ENCODE data around the gene MPDZ. TPM values are rescaled to one million over a fixed set of nuclear protein-coding genes. Genes with fewer than 3 reads are reported as not detected.

Gene MPDZ
- total RNA-seq, 4 donors from 2014 or later: 17.9 to 29.6 (median 23.5) TPM

GRCh38 chr9:13221741-13222140 lies 57.8 kb downstream of the MPDZ start:
- in situ Hi-C loops (cut with MboI; ENCODE audit: low sequenced_read_pairs in 4 of 4): loop anchor here in 1 of 4 donors (25.0 kb wide), 1 partner anchor 1216 kb away; no protein-coding TSS in a partner anchor
- Histone ChIP-seq H3K27ac (no peak overlapping the region), H3K9me3 (no peaks in the 10 kb centered on the region), H3K4me1 (no peaks in the 10 kb centered on the region), H3K36me3 (peaks cover 0 to 4% of the 10 kb centered on the region in 2 donors), H3K27me3 (no peaks in the 10 kb centered on the region), H3K4me3 (no peak overlapping the region)
- DNase-seq (no peak), ATAC-seq (no peak)
- intact Hi-C loops (cut with DNase I; ENCODE audit: low total_unique reads): no loop called here
- TF ChIP-seq POLR2A (IDR thresholded peaks at IDR 0.05): no peak
- no peak for TF ChIP-seq CTCF (IDR thresholded peaks at IDR 0.05 in 4 of 5, conservative IDR thresholded peaks at IDR 0.05 in 1 of 5)

- H3K9me3 ChIP-seq: no peaks in the 10 kb centered on the region
- H3K27me3 ChIP-seq: no peaks in the 10 kb centered on the region
- no peak overlapping the region for H3K27ac ChIP-seq
- peaks cover 0 to 13% of the 10 kb centered on the region in 2 donors for H3K36me3 ChIP-seq
- no peak for ATAC-seq
- in situ Hi-C loops (cut with MboI; ENCODE audit: low sequenced_read_pairs in 4 of 4): loop anchor here in 1 of 4 donors (25.0 kb wide), 1 partner anchor 1216 kb away; no protein-coding TSS in a partner anchor
- DNase-seq: no peak
- TF ChIP-seq CTCF (IDR thresholded peaks at IDR 0.05 in 4 of 5, conservative IDR thresholded peaks at IDR 0.05 in 1 of 5): no peak
- no peak for TF ChIP-seq POLR2A (IDR thresholded peaks at IDR 0.05)
- H3K4me3 ChIP-seq: no peak overlapping the region
- H3K4me1 ChIP-seq: no peaks in the 10 kb centered on the region
- intact Hi-C loops (cut with DNase I; ENCODE audit: low total_unique reads): no loop called here
Measured at GRCh38 chr9:13220837-13221236, 58.7 kb downstream of the MPDZ start.

GRCh38 chr9:13215791-13216554 lies 63.5 kb downstream of the MPDZ start:
- ATAC-seq (no peak), DNase-seq (no peak)
- Histone ChIP-seq H3K9me3 (no peaks in the 10 kb centered on the region), H3K4me1 (no peaks in the 10 kb centered on the region), H3K4me3 (no peak overlapping the region), H3K27me3 (no peaks in the 10 kb centered on the region), H3K36me3 (peaks cover 0 to 17% of the 10 kb centered on the region in 2 donors), H3K27ac (no peak overlapping the region)
- in situ Hi-C loops (cut with MboI; ENCODE audit: low sequenced_read_pairs in 4 of 4): loop anchor here in 1 of 4 donors (25.0 kb wide), 1 partner anchor 1221 kb away; no protein-coding TSS in a partner anchor
- intact Hi-C loops (cut with DNase I; ENCODE audit: low total_unique reads): loop anchor here (10.0 kb wide), 1 partner anchor 59 kb away; the partner anchor contains the start of gene MPDZ
- no peak for TF ChIP-seq CTCF (IDR thresholded peaks at IDR 0.05 in 4 of 5, conservative IDR thresholded peaks at IDR 0.05 in 1 of 5)
- no peak for TF ChIP-seq POLR2A (IDR thresholded peaks at IDR 0.05)

- peaks cover 0 to 7% of the 10 kb centered on the region in 2 donors for H3K4me1 ChIP-seq
- H3K4me3 ChIP-seq: no peak overlapping the region
- in situ Hi-C loops (cut with MboI; ENCODE audit: low sequenced_read_pairs in 4 of 4): loop anchor here in 1 of 4 donors (25.0 kb wide), 1 partner anchor 1223 kb away; no protein-coding TSS in a partner anchor
- H3K27ac ChIP-seq: no peak overlapping the region
- TF ChIP-seq CTCF (IDR thresholded peaks at IDR 0.05 in 4 of 5, conservative IDR thresholded peaks at IDR 0.05 in 1 of 5) (no peak), POLR2A (IDR thresholded peaks at IDR 0.05) (no peak)
- DNase-seq (no peak), ATAC-seq (no peak)
- intact Hi-C loops (cut with DNase I; ENCODE audit: low total_unique reads): loop anchor here (10.0 kb wide), 1 partner anchor 61 kb away; the partner anchor contains the start of gene MPDZ
- peaks cover 0 to 17% of the 10 kb centered on the region in 2 donors for H3K36me3 ChIP-seq
- H3K27me3 ChIP-seq: no peaks in the 10 kb centered on the region
- no peaks in the 10 kb centered on the region for H3K9me3 ChIP-seq
Measured at GRCh38 chr9:13213998-13214397, 65.5 kb downstream of the MPDZ start.

All from gastrocnemius medialis (tissue), 4 donors.